ENCODE data around the gene BSPRY.

GRCh38 chr9:113316030-113316429, 33.3 kb upstream of the BSPRY start:
- no peak for TF ChIP-seq CTCF (conservative IDR thresholded peaks at IDR 0.05; ENCODE audit: low read length)
- no peak for TF ChIP-seq EZH2phosphoT487 (IDR thresholded peaks at IDR 0.05; ENCODE audit: borderline replicate concordance)

Measured in Loucy (cell line).